DOHH2 (cell line): ENCODE results near the gene WWOX.
"Not testable (repeated sequence)": the region's sequence is repeated elsewhere in the genome, so short reads cannot be mapped to it uniquely, and the experiment has no call there.

ENCODE experiments used
- H3F3A ChIP-seq: fragments of 200-600 bp; sonication (generic), shearing (Covaris generic); 2 replicates; pipeline ENCODE4 v1.6.0; 2016; ENCODE audit warnings: antibody characterized with exemption, mild to moderate bottlenecking; ENCODE audit not compliant: control insufficient read depth, insufficient read depth
- H3K27ac ChIP-seq: fragments of 200-600 bp; sonication (generic); 2 replicates; pipeline ENCODE4 v1.5.1; 2014; ENCODE audit warnings: low read depth, mild to moderate bottlenecking, low read length, moderate library complexity
- H3K27me3 ChIP-seq: fragments of 200-600 bp; sonication (generic); 2 replicates; pipeline ENCODE4 v1.6.1; 2014; ENCODE audit warnings: mild to moderate bottlenecking, low read length, mixed read lengths; ENCODE audit not compliant: control insufficient read depth
- H3K36me3 ChIP-seq: fragments of 200-600 bp; sonication (generic); 2 replicates; pipeline ENCODE4 v1.6.1; 2014; ENCODE audit warnings: mild to moderate bottlenecking, low read length, moderate library complexity, mixed read lengths; ENCODE audit not compliant: control insufficient read depth
- H3K4me1 ChIP-seq: fragments of 200-600 bp; sonication (generic); 2 replicates; pipeline ENCODE4 v1.6.1; 2014; ENCODE audit warnings: mild to moderate bottlenecking, low read length, mixed read lengths; ENCODE audit not compliant: control insufficient read depth
- H3K4me2 ChIP-seq: fragments of 200-600 bp; sonication (generic); 2 replicates; pipeline ENCODE4 v1.6.0; 2014; ENCODE audit warnings: mild to moderate bottlenecking, low read length, moderate library complexity
- H3K4me3 ChIP-seq: fragments of 200-600 bp; sonication (generic); 2 replicates; pipeline ENCODE4 v1.5.1; 2014; ENCODE audit warnings: mild to moderate bottlenecking, low read length, mixed read lengths
- H3K79me2 ChIP-seq: fragments of 200-600 bp; sonication (generic); 2 replicates; pipeline ENCODE4 v1.6.1; 2014; ENCODE audit warnings: mild to moderate bottlenecking, low read length, mixed read lengths; ENCODE audit not compliant: control insufficient read depth
- H3K9me2 ChIP-seq: fragments of 200-600 bp; sonication (generic); replicated peaks from 2 replicates; pipeline ENCODE4 v1.6.1; 2014; ENCODE audit warnings: mild to moderate bottlenecking, low read length, mixed read lengths; ENCODE audit not compliant: control insufficient read depth
- H3K9me3 ChIP-seq: fragments of 200-600 bp; sonication (generic); 2 replicates; pipeline ENCODE4 v1.6.1; 2014; ENCODE audit warnings: antibody characterized with exemption, low read length, mixed read lengths; ENCODE audit not compliant: control insufficient read depth, insufficient read depth
- H4K20me1 ChIP-seq: fragments of 200-600 bp; sonication (generic); 2 replicates; pipeline ENCODE4 v1.6.0; 2014; ENCODE audit warnings: low read depth, mild to moderate bottlenecking, antibody characterized with exemption, low read length, moderate library complexity; ENCODE audit not compliant: control insufficient read depth, insufficient read depth
- EZH2phosphoT487 ChIP-seq: fragments of 200-600 bp; sonication (generic); IDR thresholded peaks from 2 replicates; pipeline ENCODE4 v1.6.1; 2017; ENCODE audit warnings: borderline replicate concordance, mild to moderate bottlenecking, antibody characterized with exemption, low read length, moderate library complexity, mixed read lengths
- TF ChIP-seq, protein P1 (sequence below): fragments of 200-600 bp; sonication (generic); IDR thresholded peaks from one replicate; pipeline ENCODE4 v1.5.1; 2014; ENCODE audit warnings: antibody characterized with exemption, mild to moderate bottlenecking, low read depth, low read length; ENCODE audit not compliant: poor library complexity, severe bottlenecking

WWOX gene

DNA sequence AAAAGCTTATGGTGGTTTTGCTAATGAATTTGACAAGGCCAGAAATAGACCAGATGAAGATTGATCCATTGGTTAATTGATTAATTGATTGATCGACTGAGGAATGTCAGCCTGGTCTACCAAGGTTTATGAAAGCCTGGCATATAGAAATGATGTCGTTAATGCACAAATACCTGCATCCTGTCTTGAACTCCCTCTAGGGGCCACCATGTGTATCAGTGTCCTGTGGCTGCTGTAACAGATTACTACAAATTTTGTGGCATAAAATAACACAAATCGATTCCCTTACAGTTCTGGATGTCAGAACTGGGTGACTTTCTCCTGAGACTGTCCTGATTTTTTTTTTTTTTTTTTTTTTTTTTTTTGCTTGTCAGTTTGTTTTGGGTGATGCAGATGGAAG, 947.9 kb downstream of the WWOX start:
- Histone ChIP-seq H3K4me1 (no peaks in the 10 kb centered on the region), H3K4me2 (no peak overlapping the region), H4K20me1 (no peaks in the 10 kb centered on the region), H3K79me2 (no peaks in the 10 kb centered on the region), H3K36me3 (no peaks in the 10 kb centered on the region), H3K4me3 (no peak overlapping the region), H3K27me3 (no peaks in the 10 kb centered on the region), H3F3A (no peaks in the 10 kb centered on the region), H3K27ac (no peak overlapping the region), H3K9me2 (no peaks in the 10 kb centered on the region), H3K9me3 (no peaks in the 10 kb centered on the region)
- TF ChIP-seq, protein P1, sequence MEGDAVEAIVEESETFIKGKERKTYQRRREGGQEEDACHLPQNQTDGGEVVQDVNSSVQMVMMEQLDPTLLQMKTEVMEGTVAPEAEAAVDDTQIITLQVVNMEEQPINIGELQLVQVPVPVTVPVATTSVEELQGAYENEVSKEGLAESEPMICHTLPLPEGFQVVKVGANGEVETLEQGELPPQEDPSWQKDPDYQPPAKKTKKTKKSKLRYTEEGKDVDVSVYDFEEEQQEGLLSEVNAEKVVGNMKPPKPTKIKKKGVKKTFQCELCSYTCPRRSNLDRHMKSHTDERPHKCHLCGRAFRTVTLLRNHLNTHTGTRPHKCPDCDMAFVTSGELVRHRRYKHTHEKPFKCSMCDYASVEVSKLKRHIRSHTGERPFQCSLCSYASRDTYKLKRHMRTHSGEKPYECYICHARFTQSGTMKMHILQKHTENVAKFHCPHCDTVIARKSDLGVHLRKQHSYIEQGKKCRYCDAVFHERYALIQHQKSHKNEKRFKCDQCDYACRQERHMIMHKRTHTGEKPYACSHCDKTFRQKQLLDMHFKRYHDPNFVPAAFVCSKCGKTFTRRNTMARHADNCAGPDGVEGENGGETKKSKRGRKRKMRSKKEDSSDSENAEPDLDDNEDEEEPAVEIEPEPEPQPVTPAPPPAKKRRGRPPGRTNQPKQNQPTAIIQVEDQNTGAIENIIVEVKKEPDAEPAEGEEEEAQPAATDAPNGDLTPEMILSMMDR = peak; percentile 65
- no peak for TF ChIP-seq EZH2phosphoT487

DNA sequence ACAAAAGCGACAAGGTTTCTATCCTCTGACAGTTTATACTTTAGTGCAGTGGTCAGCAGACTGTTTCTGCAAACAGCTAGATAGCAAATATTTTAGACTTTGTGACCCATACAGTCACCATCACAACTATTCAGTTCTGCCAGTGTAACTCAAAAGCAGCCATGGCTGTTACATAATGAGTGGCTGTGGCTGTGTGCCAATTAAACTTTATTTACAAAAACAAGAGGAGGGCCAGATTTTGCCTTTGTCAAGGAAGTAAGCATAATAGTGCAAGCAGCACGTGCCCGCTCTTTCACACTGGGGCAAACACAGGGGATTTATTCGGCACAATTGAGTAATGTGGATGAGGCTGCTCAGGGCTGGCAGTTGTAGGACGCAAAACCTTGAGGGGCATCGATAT, 949.6 kb downstream of the WWOX start:
- TF ChIP-seq, protein P1 = no peak
- no peak for TF ChIP-seq EZH2phosphoT487
- H3K36me3 ChIP-seq = no peaks in the 10 kb centered on the region
- no peaks in the 10 kb centered on the region for H4K20me1 ChIP-seq
- H3K27ac ChIP-seq = no peak overlapping the region
- no peak overlapping the region for H3K4me3 ChIP-seq
- H3K9me3 ChIP-seq = no peaks in the 10 kb centered on the region
- H3K79me2 ChIP-seq = no peaks in the 10 kb centered on the region
- H3K27me3 ChIP-seq = no peaks in the 10 kb centered on the region
- H3K4me1 ChIP-seq = no peaks in the 10 kb centered on the region
- H3K4me2 ChIP-seq = no peak overlapping the region
- H3F3A ChIP-seq = no peaks in the 10 kb centered on the region
- H3K9me2 ChIP-seq = no peaks in the 10 kb centered on the region

DNA sequence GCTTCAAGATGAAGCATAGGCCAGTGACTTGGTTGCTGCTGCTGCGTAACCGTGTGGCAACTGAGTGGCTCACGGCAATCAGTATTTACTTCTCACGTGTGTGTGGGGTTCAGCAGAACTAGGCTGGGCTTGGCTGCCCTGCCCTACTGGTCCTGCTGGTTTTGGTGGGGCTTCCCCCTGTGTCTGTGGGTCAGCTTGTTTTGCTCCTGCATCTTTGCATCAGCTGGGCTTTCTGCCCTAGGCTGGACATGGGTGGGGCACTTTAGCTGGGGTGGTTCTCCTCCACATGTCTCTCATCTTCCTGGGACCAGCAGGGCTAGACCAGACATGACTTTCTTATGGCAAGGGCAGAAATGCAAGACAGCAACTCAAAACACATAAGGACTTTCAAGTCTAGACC, 950.6 kb downstream of the WWOX start:
- TF ChIP-seq EZH2phosphoT487 = no peak
- TF ChIP-seq, protein P1 = no peak
- Histone ChIP-seq H3K4me3 (no peak overlapping the region), H3K4me1 (no peaks in the 10 kb centered on the region), H3K9me2 (no peaks in the 10 kb centered on the region), H3K4me2 (no peak overlapping the region), H3K27ac (no peak overlapping the region), H4K20me1 (no peaks in the 10 kb centered on the region), H3F3A (no peaks in the 10 kb centered on the region), H3K27me3 (no peaks in the 10 kb centered on the region), H3K79me2 (no peaks in the 10 kb centered on the region), H3K9me3 (no peaks in the 10 kb centered on the region), H3K36me3 (no peaks in the 10 kb centered on the region)

DNA sequence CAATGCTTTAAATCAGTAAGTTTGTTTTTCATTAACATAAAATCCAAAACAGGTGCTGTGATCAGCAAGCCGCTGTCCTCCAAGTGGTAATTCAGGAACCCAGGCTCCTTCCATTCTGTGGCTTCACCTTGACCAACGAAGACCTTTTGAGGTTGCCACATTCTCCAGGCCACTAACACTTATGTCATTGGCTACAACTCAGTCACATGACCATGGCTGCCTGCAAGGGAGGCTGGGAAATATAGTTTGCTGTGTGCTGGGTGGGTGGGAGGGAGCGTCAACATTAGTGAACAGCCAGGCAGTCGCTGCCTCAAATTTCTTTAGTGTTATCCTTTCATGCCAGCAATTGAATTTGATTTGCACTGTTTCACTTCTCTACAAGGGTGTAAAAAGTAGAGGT, 951.9 kb downstream of the WWOX start:
- no peaks in the 10 kb centered on the region for H3K36me3 ChIP-seq
- H3K9me3 ChIP-seq = no peaks in the 10 kb centered on the region
- no peak overlapping the region for H3K4me2 ChIP-seq
- H3K4me1 ChIP-seq = no peaks in the 10 kb centered on the region
- no peaks in the 10 kb centered on the region for H3F3A ChIP-seq
- TF ChIP-seq, protein P1 = no peak
- no peak for TF ChIP-seq EZH2phosphoT487
- H3K27me3 ChIP-seq = no peaks in the 10 kb centered on the region
- H3K79me2 ChIP-seq = no peaks in the 10 kb centered on the region
- H3K9me2 ChIP-seq = no peaks in the 10 kb centered on the region
- H3K27ac ChIP-seq = no peak overlapping the region
- H4K20me1 ChIP-seq = no peaks in the 10 kb centered on the region
- no peak overlapping the region for H3K4me3 ChIP-seq

DNA sequence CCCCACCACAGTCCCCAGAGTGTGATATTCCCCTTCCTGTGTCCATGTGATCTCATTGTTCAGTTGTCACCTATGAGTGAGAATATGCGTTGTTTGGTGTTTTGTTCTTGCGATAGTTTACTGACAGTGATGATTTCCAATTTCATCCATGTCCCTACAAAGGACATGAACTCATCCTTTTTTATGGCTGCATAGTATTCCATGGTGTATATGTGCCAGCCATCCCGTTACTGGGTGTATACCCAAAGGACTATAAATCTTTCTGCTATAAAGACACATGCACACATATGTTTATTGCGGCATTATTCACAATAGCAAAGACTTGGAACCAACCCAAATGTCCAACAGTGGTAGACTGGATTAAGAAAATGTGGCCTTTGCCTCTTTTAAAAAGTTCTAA, 952.7 kb downstream of the WWOX start:
- H3K9me2 ChIP-seq = not testable (repeated sequence)

More for the DNA sequence above, 952.7 kb downstream of the WWOX start:
- not testable (repeated sequence) for H3K79me2 ChIP-seq, H3K27me3 ChIP-seq, H3F3A ChIP-seq, H3K36me3 ChIP-seq, H3K9me3 ChIP-seq, H3K4me1 ChIP-seq, H3K27ac ChIP-seq, H4K20me1 ChIP-seq, H3K4me3 ChIP-seq, H3K4me2 ChIP-seq
